ENCODE results near the gene IGFL4. TPM values are rescaled to one million over a fixed set of nuclear protein-coding genes. Genes with fewer than 3 reads are reported as not detected.

Gene IGFL4
- total RNA-seq, 4 donors from 2014 or later: not detected

DNA sequence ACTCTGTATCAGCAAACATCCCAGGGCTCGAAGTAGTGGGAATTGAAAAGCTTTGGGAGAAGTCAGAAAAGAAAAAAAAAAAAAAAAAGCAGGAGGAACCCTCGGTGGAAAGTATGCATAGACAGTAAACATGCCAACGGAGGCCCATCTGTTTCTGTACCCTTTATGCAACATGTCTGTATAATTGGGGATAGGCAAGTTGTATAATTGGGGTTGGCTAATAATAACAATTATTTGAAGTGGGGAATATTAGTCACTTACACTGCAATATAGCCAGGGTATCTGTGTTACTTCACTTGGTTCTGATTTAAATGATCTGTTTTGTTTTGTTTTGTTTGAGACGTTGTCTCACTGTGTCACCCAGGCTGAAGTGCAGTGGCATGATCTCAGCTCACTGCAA lies 12.1 kb upstream of the IGFL4 start:
- H3K4me1 ChIP-seq: no peaks in the 10 kb centered on the region
- TF ChIP-seq POLR2A (IDR thresholded peaks at IDR 0.05): no peak
- TF ChIP-seq, protein P1, sequence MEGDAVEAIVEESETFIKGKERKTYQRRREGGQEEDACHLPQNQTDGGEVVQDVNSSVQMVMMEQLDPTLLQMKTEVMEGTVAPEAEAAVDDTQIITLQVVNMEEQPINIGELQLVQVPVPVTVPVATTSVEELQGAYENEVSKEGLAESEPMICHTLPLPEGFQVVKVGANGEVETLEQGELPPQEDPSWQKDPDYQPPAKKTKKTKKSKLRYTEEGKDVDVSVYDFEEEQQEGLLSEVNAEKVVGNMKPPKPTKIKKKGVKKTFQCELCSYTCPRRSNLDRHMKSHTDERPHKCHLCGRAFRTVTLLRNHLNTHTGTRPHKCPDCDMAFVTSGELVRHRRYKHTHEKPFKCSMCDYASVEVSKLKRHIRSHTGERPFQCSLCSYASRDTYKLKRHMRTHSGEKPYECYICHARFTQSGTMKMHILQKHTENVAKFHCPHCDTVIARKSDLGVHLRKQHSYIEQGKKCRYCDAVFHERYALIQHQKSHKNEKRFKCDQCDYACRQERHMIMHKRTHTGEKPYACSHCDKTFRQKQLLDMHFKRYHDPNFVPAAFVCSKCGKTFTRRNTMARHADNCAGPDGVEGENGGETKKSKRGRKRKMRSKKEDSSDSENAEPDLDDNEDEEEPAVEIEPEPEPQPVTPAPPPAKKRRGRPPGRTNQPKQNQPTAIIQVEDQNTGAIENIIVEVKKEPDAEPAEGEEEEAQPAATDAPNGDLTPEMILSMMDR (IDR thresholded peaks at IDR 0.05): no peak
- H3K36me3 ChIP-seq: no peaks in the 10 kb centered on the region
- H3K9me3 ChIP-seq: no peaks in the 10 kb centered on the region
- no peak for DNase-seq
- H3K4me3 ChIP-seq (replicated peaks in 1 of 3): no peak overlapping the region
- WGBS, 2 donors: 57 to 64% methylated on average over 4 of the region's 4 CpGs
- intact Hi-C loops (cut with DNase I): no loop called here
- H3K27ac ChIP-seq: no peak overlapping the region
- H3K27me3 ChIP-seq: no peaks in the 10 kb centered on the region

DNA sequence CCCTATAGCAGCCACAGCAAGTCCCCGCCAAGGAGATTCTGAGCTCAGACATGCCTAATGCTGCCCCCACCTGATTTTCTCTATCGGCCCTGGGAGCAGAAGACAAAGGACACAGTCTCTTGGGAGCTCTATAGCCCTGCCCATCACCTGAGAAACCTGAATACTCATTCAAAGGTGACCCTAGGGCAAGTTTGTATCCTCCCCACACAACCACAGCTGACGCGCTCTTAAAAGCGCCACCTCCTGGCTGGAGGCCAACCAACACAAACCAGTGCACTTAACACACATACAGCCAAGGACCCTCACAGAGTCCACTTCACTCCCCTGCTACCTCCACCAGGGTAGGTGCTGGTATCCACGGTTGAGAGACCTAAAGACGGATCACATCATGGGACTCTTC lies 8.8 kb upstream of the IGFL4 start:
- peak in 1 of 2 donors; percentile 31 for DNase-seq
- intact Hi-C loops (cut with DNase I): no loop called here
- no peak for TF ChIP-seq POLR2A (IDR thresholded peaks at IDR 0.05)
- TF ChIP-seq, protein P1 (IDR thresholded peaks at IDR 0.05): no peak

DNA sequence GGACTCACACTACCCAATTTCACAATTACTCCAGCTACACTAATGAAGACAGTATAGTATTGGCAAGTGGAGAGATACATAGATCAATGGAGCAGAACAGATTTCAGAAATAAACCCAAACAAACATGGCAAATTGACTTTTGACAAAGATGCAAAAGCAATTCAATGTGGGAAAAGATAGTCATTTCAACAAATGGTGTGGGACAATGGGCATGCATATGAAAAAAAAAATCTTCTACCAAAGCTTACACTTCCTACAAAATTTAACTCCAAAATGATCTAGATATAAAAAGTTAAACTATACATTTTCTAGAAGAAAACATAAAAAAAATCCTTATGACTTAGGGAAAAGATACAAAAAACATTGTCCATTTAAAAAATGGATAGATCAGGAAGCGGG lies 2.7 kb upstream of the IGFL4 start:
- DNase-seq: no peak
- TF ChIP-seq POLR2A (IDR thresholded peaks at IDR 0.05): no peak
- TF ChIP-seq, protein P1 (IDR thresholded peaks at IDR 0.05): no peak
- intact Hi-C loops (cut with DNase I): no loop called here
- 97 to 98% methylated on average over 1 of the region's 1 CpG for WGBS, 2 donors
- Histone ChIP-seq H3K4me3 (replicated peaks in 1 of 3) (no peak overlapping the region), H3K27me3 (no peaks in the 10 kb centered on the region), H3K27ac (no peak overlapping the region), H3K36me3 (no peaks in the 10 kb centered on the region), H3K4me1 (no peaks in the 10 kb centered on the region), H3K9me3 (no peaks in the 10 kb centered on the region)

More for the DNA sequence above, 8.8 kb upstream of the IGFL4 start:
- H3K4me1 ChIP-seq: no peaks in the 10 kb centered on the region
- H3K36me3 ChIP-seq: no peaks in the 10 kb centered on the region
- H3K27me3 ChIP-seq: no peaks in the 10 kb centered on the region
- no peak overlapping the region for H3K27ac ChIP-seq
- WGBS, 2 donors: 20 to 24% methylated on average over 5 to 7 of the region's 7 CpGs
- no peak overlapping the region for H3K4me3 ChIP-seq (replicated peaks in 1 of 3)
- H3K9me3 ChIP-seq: no peaks in the 10 kb centered on the region

DNA sequence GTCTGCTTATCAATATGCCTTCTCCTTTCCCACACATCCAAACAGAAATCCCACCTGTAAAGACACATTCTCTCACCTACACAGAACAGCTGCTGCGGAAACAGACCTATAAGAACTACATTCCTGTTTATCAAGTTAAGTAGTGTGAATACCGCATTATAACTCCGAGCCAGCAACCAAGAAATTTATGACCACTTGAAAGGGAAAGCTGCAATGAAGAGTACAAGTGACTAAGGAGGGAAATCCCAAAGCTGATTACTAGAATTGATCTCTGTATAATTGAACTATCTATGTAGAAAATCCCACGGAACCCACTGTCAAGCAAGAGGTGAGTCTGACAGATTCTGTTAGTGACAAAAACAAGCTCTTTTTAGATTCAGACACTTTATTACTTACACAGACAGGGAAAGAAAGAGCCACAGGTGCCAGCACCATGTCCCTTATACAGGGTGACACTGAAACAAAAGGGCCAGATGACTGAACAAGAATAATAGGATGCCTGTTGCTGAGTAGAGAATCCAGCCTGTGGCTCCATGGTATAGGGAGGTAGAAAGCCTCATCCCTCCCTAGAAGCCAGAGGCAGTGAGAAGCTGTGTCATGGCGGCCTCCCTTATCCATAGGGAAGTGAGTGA lies 1.6 kb upstream of the IGFL4 start:
- Histone ChIP-seq H3K36me3 (no peaks in the 10 kb centered on the region), H3K27ac (no peak overlapping the region), H3K9me3 (no peaks in the 10 kb centered on the region), H3K4me1 (no peaks in the 10 kb centered on the region), H3K27me3 (no peaks in the 10 kb centered on the region), H3K4me3 (replicated peaks in 1 of 3) (no peak overlapping the region)
- TF ChIP-seq POLR2A (IDR thresholded peaks at IDR 0.05): no peak
- TF ChIP-seq, protein P1 (IDR thresholded peaks at IDR 0.05): no peak
- WGBS, 2 donors: 73 to 85% methylated on average over 4 to 5 of the region's 5 CpGs
- DNase-seq: no peak
- intact Hi-C loops (cut with DNase I): no loop called here

DNA sequence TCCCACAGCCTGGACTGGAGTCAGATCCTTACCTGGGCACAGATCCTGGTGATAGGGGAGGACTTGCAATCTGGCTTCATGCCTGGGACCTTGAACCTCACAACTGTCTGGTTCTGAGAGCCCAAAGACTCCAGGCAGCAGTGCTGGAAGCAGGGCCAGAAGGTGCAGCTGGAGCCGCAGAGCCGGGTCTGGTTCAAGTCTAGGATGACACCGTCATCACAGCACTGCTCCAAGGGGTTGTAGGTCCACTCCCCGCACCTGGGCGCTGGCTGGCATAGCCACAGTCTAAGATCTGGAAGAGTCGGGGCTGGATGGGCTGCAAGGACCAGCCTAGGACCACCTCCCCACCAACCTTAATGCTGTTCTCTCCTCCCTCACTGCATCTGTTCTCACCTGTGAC lies 677 bp downstream of the IGFL4 start:
- Histone ChIP-seq H3K27ac (no peak overlapping the region), H3K4me3 (replicated peaks in 1 of 3) (no peak overlapping the region), H3K27me3 (no peaks in the 10 kb centered on the region), H3K36me3 (no peaks in the 10 kb centered on the region), H3K4me1 (no peaks in the 10 kb centered on the region), H3K9me3 (no peaks in the 10 kb centered on the region)
- no peak for TF ChIP-seq POLR2A (IDR thresholded peaks at IDR 0.05)
- TF ChIP-seq, protein P1 (IDR thresholded peaks at IDR 0.05): no peak
- WGBS, 2 donors: 90 to 100% methylated on average over 2 to 4 of the region's 6 CpGs
- intact Hi-C loops (cut with DNase I): no loop called here
- no peak for DNase-seq

Measured in thyroid gland (tissue), 4 donors.